ENCODE results near the gene KPNA6.
"Not testable (repeated sequence)": the region's sequence is repeated elsewhere in the genome, so short reads cannot be mapped to it uniquely, and the experiment has no call there.

Gene KPNA6

GRCh38 chr1:32074841-32075240 is 33.0 kb upstream of the KPNA6 start:
- Histone ChIP-seq H3K4me3 (ENCODE audit: low read length) (no peak overlapping the region), H3K9ac (ENCODE audit: low read length) (no peak overlapping the region), H3K9me3 (ENCODE audit: control insufficient read depth, low read length) (no peaks in the 10 kb centered on the region), H3K36me3 (ENCODE audit: control insufficient read depth, insufficient read depth, low read length) (peaks cover 7% of the 10 kb centered on the region), H3K4me1 (ENCODE audit: control insufficient read depth, insufficient read depth, low read length) (peaks cover 9% of the 10 kb centered on the region), H3K27me3 (ENCODE audit: control insufficient read depth, insufficient read depth, low read length) (no peaks in the 10 kb centered on the region)

GRCh38 chr1:32077451-32077850 is 30.4 kb upstream of the KPNA6 start:
- H3K9ac ChIP-seq (ENCODE audit: low read length): no peak overlapping the region
- H3K36me3 ChIP-seq (ENCODE audit: control insufficient read depth, insufficient read depth, low read length): peaks cover 7% of the 10 kb centered on the region
- peaks cover 3% of the 10 kb centered on the region for H3K4me1 ChIP-seq (ENCODE audit: control insufficient read depth, insufficient read depth, low read length)
- no peaks in the 10 kb centered on the region for H3K9me3 ChIP-seq (ENCODE audit: control insufficient read depth, low read length)
- H3K4me3 ChIP-seq (ENCODE audit: low read length): no peak overlapping the region
- H3K27me3 ChIP-seq (ENCODE audit: control insufficient read depth, insufficient read depth, low read length): no peaks in the 10 kb centered on the region

GRCh38 chr1:32082022-32082421 is 25.8 kb upstream of the KPNA6 start:
- H3K4me1 ChIP-seq (ENCODE audit: control insufficient read depth, insufficient read depth, low read length): no peaks in the 10 kb centered on the region

DNA sequence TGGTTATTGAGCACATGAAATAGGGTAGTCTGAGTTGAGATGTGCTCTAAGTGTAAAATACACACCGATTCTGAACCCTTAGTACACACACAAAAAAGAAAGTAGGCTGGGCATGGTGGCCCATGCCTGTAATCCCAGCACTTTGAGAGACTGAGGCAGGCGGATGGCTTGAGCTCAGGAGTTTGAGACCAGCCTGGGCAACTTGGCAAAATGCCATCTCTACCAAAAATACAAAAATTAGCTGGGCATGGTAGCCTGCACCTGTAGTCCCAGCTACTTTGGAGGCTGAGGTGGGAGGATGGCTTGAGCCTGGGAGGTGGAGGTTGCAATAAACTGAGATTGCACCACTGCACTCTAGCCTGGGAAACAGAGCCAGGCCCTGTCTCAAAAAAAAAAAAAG is 21.5 kb upstream of the KPNA6 start:
- not testable (repeated sequence) for H3K9ac ChIP-seq (ENCODE audit: low read length); H3K36me3 ChIP-seq (ENCODE audit: control insufficient read depth, insufficient read depth, low read length); H3K4me3 ChIP-seq (ENCODE audit: low read length); H3K27me3 ChIP-seq (ENCODE audit: control insufficient read depth, insufficient read depth, low read length); H3K4me1 ChIP-seq (ENCODE audit: control insufficient read depth, insufficient read depth, low read length); H3K9me3 ChIP-seq (ENCODE audit: control insufficient read depth, low read length)

More at GRCh38 chr1:32082022-32082421, 25.8 kb upstream of the KPNA6 start:
- Histone ChIP-seq H3K36me3 (ENCODE audit: control insufficient read depth, insufficient read depth, low read length) (peaks cover 7% of the 10 kb centered on the region), H3K27me3 (ENCODE audit: control insufficient read depth, insufficient read depth, low read length) (no peaks in the 10 kb centered on the region), H3K4me3 (ENCODE audit: low read length) (no peak overlapping the region), H3K9me3 (ENCODE audit: control insufficient read depth, low read length) (no peaks in the 10 kb centered on the region), H3K9ac (ENCODE audit: low read length) (no peak overlapping the region)

DNA sequence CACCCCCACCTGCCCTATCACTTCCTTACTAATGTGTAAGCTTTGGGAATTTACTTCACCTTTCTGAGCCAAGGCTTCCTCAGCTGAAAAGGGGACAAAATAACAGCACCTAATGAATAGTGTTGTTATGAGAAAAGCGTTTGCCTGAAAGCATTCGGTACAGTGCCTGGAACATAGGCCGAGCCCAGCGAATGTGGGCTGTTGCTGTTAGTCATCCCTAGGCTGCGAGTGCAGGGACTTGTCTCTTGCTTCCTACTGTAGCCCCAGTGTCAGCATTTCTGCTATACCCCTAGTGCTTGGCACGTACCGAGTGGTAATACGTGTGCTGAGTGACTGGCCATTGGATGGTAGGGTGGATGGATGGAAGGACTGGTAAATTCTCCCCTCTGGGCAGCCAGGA is 16.7 kb upstream of the KPNA6 start:
- H3K9me3 ChIP-seq (ENCODE audit: control insufficient read depth, low read length): no peaks in the 10 kb centered on the region
- no peaks in the 10 kb centered on the region for H3K36me3 ChIP-seq (ENCODE audit: control insufficient read depth, insufficient read depth, low read length)
- H3K9ac ChIP-seq (ENCODE audit: low read length): no peak overlapping the region
- H3K4me1 ChIP-seq (ENCODE audit: control insufficient read depth, insufficient read depth, low read length): peaks cover 21% of the 10 kb centered on the region
- no peak overlapping the region for H3K4me3 ChIP-seq (ENCODE audit: low read length)
- no peaks in the 10 kb centered on the region for H3K27me3 ChIP-seq (ENCODE audit: control insufficient read depth, insufficient read depth, low read length)

DNA sequence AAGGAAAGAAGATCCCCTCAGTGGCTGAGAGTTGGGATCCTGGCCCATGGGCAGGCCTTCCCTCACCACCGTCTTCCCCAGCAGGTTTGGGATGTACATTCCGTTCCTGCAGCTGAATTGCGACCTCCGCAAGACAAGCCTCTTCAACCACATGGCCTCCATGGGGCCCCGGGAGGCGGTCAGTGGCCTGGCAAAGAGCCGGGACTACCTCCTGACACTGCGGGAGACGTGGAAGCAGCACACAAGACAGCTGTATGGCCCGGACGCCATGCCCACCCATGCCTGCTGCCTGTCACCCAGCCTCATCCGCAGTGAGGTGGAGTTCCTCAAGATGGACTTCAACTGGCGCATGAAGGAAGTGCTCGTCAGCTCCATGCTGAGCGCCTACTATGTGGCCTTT is 16.3 kb upstream of the KPNA6 start:
- H3K9me3 ChIP-seq (ENCODE audit: control insufficient read depth, low read length): no peaks in the 10 kb centered on the region
- no peak overlapping the region for H3K9ac ChIP-seq (ENCODE audit: low read length)
- no peaks in the 10 kb centered on the region for H3K27me3 ChIP-seq (ENCODE audit: control insufficient read depth, insufficient read depth, low read length)
- no peak overlapping the region for H3K4me3 ChIP-seq (ENCODE audit: low read length)
- H3K36me3 ChIP-seq (ENCODE audit: control insufficient read depth, insufficient read depth, low read length): no peaks in the 10 kb centered on the region
- H3K4me1 ChIP-seq (ENCODE audit: control insufficient read depth, insufficient read depth, low read length): peaks cover 22% of the 10 kb centered on the region

DNA sequence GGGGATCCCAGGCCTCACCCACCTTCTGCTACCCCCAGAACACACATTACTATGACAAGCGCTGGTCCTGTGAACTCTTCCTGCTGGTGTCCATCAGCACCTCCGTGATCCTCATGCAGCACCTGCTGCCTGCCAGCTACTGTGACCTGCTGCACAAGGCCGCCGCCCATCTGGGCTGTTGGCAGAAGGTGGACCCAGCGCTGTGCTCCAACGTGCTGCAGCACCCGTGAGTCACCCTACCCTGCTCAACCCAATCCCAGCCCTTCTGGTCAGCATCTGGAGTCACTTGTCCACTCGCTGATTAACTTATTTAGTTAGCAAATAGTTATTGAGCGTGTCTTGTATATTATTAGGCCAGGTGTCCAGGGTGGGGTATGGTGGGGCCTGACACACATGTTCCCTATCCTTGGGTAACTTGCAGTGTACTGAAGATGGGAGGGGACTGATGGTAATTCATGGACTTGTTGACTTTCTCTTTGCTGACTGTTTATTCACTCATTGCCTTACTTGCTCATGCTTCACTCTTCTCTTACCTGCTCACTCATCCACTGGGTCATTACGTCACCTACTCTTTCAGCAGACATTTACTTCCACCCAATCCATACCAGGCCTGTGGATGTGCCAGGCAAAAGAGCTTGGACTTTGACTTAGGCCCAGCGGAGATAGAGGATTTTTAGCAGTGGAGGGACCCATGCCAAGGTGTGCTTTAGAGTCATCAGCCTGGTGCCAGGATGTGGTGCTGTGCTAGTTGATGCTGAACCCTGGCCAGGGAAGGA is 12.9 kb upstream of the KPNA6 start:
- Histone ChIP-seq H3K4me3 (ENCODE audit: low read length) (peak overlapping the region; percentile 22), H3K9ac (ENCODE audit: low read length) (peak overlapping the region; percentile 57), H3K4me1 (ENCODE audit: control insufficient read depth, insufficient read depth, low read length) (peaks cover 22% of the 10 kb centered on the region), H3K9me3 (ENCODE audit: control insufficient read depth, low read length) (no peaks in the 10 kb centered on the region), H3K36me3 (ENCODE audit: control insufficient read depth, insufficient read depth, low read length) (no peaks in the 10 kb centered on the region), H3K27me3 (ENCODE audit: control insufficient read depth, insufficient read depth, low read length) (no peaks in the 10 kb centered on the region)

- H3K4me1 ChIP-seq (ENCODE audit: control insufficient read depth, insufficient read depth, low read length): peaks cover 30% of the 10 kb centered on the region
- no peaks in the 10 kb centered on the region for H3K9me3 ChIP-seq (ENCODE audit: control insufficient read depth, low read length)
- H3K4me3 ChIP-seq (ENCODE audit: low read length): no peak overlapping the region
- H3K36me3 ChIP-seq (ENCODE audit: control insufficient read depth, insufficient read depth, low read length): no peaks in the 10 kb centered on the region
- no peak overlapping the region for H3K9ac ChIP-seq (ENCODE audit: low read length)
- no peaks in the 10 kb centered on the region for H3K27me3 ChIP-seq (ENCODE audit: control insufficient read depth, insufficient read depth, low read length)
Measured at GRCh38 chr1:32099426-32099825, 8.4 kb upstream of the KPNA6 start.

DNA sequence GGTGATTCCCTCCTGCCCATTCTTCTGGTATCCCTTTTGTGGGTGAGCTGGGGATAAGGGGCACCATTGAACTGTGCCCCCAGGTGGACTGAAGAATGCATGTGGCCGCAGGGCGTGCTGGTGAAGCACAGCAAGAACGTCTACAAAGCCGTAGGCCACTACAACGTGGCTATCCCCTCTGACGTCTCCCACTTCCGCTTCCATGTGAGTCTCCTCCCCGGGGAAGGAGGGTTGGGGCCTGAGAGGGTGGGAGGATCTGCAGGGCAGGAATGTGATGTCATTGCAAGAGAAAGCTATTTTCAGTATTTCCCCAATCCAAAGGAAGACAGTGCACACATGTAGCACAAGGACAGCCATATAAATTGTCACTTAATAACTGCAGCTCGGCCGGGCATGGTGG is 7.5 kb upstream of the KPNA6 start:
- H3K4me1 ChIP-seq (ENCODE audit: control insufficient read depth, insufficient read depth, low read length): peaks cover 21% of the 10 kb centered on the region
- H3K27me3 ChIP-seq (ENCODE audit: control insufficient read depth, insufficient read depth, low read length): no peaks in the 10 kb centered on the region
- H3K36me3 ChIP-seq (ENCODE audit: control insufficient read depth, insufficient read depth, low read length): no peaks in the 10 kb centered on the region
- H3K9me3 ChIP-seq (ENCODE audit: control insufficient read depth, low read length): no peaks in the 10 kb centered on the region
- no peak overlapping the region for H3K9ac ChIP-seq (ENCODE audit: low read length)
- no peak overlapping the region for H3K4me3 ChIP-seq (ENCODE audit: low read length)

DNA sequence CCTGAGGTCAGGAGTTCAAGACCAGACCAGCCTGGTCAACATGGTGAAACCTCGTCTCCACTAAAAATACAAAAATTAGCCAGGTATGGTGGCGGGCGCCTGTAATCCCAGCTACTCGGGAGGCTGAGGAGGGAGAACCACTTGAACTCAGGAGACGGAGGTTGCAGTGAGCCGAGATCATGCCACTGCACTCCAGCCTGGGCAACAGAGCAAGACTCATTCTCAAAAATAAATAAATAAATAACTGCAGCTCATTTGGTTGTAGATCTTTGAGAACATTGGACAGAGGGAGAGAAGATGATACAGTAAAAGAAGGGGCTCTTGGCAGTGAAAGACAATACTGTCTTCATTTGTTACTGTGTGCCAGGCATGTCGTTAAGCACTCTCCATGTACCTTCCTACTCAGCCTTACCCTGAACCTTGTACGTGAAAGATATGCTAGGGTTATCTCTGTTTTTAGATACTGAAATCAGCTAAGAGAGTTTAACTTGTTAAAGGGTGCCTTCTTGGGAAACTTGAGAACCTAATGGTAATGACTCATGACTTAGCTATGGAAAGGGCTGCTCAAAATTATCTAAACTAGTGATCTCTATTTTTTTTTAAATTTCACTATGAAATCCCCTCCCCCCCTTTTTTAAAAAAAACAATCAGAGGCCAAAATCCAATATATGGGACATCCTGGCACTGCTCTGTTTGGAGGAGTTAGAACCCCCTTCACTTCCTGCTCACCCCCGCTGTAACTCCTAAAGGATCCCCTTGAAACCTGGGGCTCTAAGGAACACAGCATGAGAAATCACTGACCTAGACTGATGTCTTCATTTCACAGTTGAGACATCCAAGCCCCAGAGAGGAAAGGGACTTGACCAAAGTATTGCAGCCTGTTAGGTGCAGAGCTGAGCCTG is 6.8 kb upstream of the KPNA6 start:
- Histone ChIP-seq H3K4me1 (ENCODE audit: control insufficient read depth, insufficient read depth, low read length) (peaks cover 14% of the 10 kb centered on the region), H3K36me3 (ENCODE audit: control insufficient read depth, insufficient read depth, low read length) (no peaks in the 10 kb centered on the region), H3K9me3 (ENCODE audit: control insufficient read depth, low read length) (no peaks in the 10 kb centered on the region), H3K27me3 (ENCODE audit: control insufficient read depth, insufficient read depth, low read length) (no peaks in the 10 kb centered on the region), H3K9ac (ENCODE audit: low read length) (no peak overlapping the region), H3K4me3 (ENCODE audit: low read length) (no peak overlapping the region)

DNA sequence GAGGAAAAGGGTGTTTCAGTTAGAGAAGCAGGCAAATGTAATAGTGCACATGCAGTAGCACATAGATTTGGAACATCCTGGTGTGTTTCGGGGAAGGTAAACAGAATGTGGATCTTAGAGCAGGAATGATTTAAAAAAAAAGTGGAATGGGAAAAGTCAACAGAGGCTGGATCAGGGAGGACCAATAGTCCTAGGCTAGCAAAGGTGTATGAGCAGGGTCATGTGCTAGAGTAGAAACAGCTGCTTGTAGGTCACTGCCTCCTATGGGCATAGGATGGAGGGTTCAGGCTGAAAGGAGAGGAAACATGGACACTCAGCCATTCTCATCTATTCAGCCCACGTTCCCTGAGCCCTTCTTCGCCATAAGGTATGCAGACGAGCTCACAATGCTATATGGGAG is 3.7 kb upstream of the KPNA6 start:
- no peak overlapping the region for H3K9ac ChIP-seq (ENCODE audit: low read length)
- no peaks in the 10 kb centered on the region for H3K36me3 ChIP-seq (ENCODE audit: control insufficient read depth, insufficient read depth, low read length)
- H3K27me3 ChIP-seq (ENCODE audit: control insufficient read depth, insufficient read depth, low read length): no peaks in the 10 kb centered on the region
- H3K4me1 ChIP-seq (ENCODE audit: control insufficient read depth, insufficient read depth, low read length): peaks cover 11% of the 10 kb centered on the region
- no peak overlapping the region for H3K4me3 ChIP-seq (ENCODE audit: low read length)
- H3K9me3 ChIP-seq (ENCODE audit: control insufficient read depth, low read length): no peaks in the 10 kb centered on the region

- Histone ChIP-seq H3K4me1 (ENCODE audit: control insufficient read depth, insufficient read depth, low read length) (peaks cover 21% of the 10 kb centered on the region), H3K9ac (ENCODE audit: low read length) (no peak overlapping the region), H3K9me3 (ENCODE audit: control insufficient read depth, low read length) (no peaks in the 10 kb centered on the region), H3K36me3 (ENCODE audit: control insufficient read depth, insufficient read depth, low read length) (no peaks in the 10 kb centered on the region), H3K27me3 (ENCODE audit: control insufficient read depth, insufficient read depth, low read length) (no peaks in the 10 kb centered on the region), H3K4me3 (ENCODE audit: low read length) (no peak overlapping the region)
Measured at GRCh38 chr1:32105338-32105737, 2.5 kb upstream of the KPNA6 start.

All from mucosa of stomach (tissue), 1 donor.